Loucy (cell line): ENCODE results near the gene TRAF3.

Experiments used
- H2AFZ ChIP-seq: fragments of 200-600 bp; sonication (generic); 2 replicates; pipeline ENCODE4 v1.6.0; 2016; ENCODE audit warnings: antibody characterized with exemption, mild to moderate bottlenecking, low read length, moderate library complexity
- H3F3A ChIP-seq: fragments of 200-600 bp; 2 replicates; pipeline ENCODE4 v1.6.0; 2016; ENCODE audit warnings: antibody characterized with exemption, low read depth, mild to moderate bottlenecking
- H3K27me3 ChIP-seq: fragments of 200-600 bp; sonication (generic); 2 replicates; pipeline ENCODE4 v1.6.1; 2014; ENCODE audit warnings: low read length, mild to moderate bottlenecking; ENCODE audit not compliant: insufficient read depth, poor library complexity, severe bottlenecking
- H3K36me3 ChIP-seq: fragments of 200-600 bp; sonication (generic); 2 replicates; pipeline ENCODE4 v1.6.1; 2016; ENCODE audit warnings: low read length; ENCODE audit not compliant: insufficient read depth
- H3K4me1 ChIP-seq: fragments of 200-600 bp; sonication (generic); 2 replicates; pipeline ENCODE4 v1.5.1; 2014; ENCODE audit warnings: low read length, mild to moderate bottlenecking; ENCODE audit not compliant: insufficient read depth, poor library complexity, severe bottlenecking
- H3K4me2 ChIP-seq: fragments of 200-600 bp; sonication (generic); 2 replicates; pipeline ENCODE4 v1.6.0; 2014; ENCODE audit warnings: antibody characterized with exemption, low read length, low read depth, mild to moderate bottlenecking; ENCODE audit not compliant: poor library complexity, severe bottlenecking
- H3K4me3 ChIP-seq: fragments of 200-600 bp; sonication (generic); 2 replicates; pipeline ENCODE4 v1.5.1; 2014; ENCODE audit warnings: low read length, mild to moderate bottlenecking, mixed read lengths; ENCODE audit not compliant: poor library complexity, severe bottlenecking
- H3K79me2 ChIP-seq: fragments of 200-600 bp; sonication (generic); 2 replicates; pipeline ENCODE4 v1.6.1; 2014; ENCODE audit warnings: low read length; ENCODE audit not compliant: insufficient read depth
- H3K9ac ChIP-seq: fragments of 200-600 bp; sonication (generic); 2 replicates; pipeline ENCODE4 v1.6.0; 2014; ENCODE audit warnings: mild to moderate bottlenecking, low read depth, low read length, moderate library complexity; ENCODE audit not compliant: poor library complexity, severe bottlenecking
- H3K9me2 ChIP-seq: fragments of 200-600 bp; sonication (generic); replicated peaks from 2 replicates; pipeline ENCODE4 v1.6.1; 2016; ENCODE audit warnings: low read depth, low read length, mixed read lengths
- H3K9me3 ChIP-seq: fragments of 200-600 bp; sonication (generic); 2 replicates; pipeline ENCODE4 v1.6.1; 2014; ENCODE audit warnings: mild to moderate bottlenecking, antibody characterized with exemption, low read length, low read depth; ENCODE audit not compliant: insufficient read depth
- H4K20me1 ChIP-seq: fragments of 200-600 bp; sonication (generic); 2 replicates; pipeline ENCODE4 v1.6.0; 2014; ENCODE audit warnings: antibody characterized with exemption, low read length, mild to moderate bottlenecking; ENCODE audit not compliant: insufficient read depth, poor library complexity, severe bottlenecking
- EZH2phosphoT487 ChIP-seq: fragments of 200-600 bp; IDR thresholded peaks from 2 replicates; pipeline ENCODE4 v1.6.1; 2018; ENCODE audit warnings: antibody characterized with exemption, mild to moderate bottlenecking, moderate library complexity, borderline replicate concordance
- TF ChIP-seq, protein P1 (sequence below): fragments of 200-600 bp; sonication (generic); conservative IDR thresholded peaks from 2 replicates; pipeline ENCODE4 v1.5.1; 2014; ENCODE audit warnings: mild to moderate bottlenecking, antibody characterized with exemption, low read length

The TRAF3 gene

DNA sequence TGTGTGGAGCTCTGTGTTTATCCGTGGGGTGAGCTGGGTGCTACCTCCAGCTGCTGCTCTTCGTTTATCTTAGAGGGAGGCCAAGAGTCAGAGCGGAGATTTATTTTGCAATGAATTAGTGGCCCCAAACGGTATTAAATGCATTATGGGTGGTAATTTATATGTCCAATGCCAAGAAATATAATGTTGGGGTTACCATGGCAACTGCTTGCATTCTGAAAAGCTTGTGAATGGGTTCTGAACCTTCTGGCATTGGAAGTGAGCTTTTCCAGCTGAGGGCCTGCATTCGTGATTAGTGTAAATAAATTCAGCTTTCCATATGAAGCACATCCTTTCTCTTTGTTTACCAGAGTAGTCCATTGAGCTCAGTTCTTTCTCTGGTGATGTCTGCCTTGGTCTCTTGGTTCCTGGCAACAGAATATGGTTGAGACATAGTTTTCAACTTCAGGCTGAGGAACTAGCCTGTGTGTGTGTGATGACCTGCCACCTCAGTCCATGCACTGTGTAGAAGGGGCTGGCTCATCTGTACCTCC is 51.8 kb downstream of the TRAF3 start:
- Histone ChIP-seq H3K36me3 (peaks cover 6% of the 10 kb centered on the region; the same call in 1 of the 2 replicates), H3K79me2 (peaks cover 35% of the 10 kb centered on the region)
- TF ChIP-seq, protein P1, sequence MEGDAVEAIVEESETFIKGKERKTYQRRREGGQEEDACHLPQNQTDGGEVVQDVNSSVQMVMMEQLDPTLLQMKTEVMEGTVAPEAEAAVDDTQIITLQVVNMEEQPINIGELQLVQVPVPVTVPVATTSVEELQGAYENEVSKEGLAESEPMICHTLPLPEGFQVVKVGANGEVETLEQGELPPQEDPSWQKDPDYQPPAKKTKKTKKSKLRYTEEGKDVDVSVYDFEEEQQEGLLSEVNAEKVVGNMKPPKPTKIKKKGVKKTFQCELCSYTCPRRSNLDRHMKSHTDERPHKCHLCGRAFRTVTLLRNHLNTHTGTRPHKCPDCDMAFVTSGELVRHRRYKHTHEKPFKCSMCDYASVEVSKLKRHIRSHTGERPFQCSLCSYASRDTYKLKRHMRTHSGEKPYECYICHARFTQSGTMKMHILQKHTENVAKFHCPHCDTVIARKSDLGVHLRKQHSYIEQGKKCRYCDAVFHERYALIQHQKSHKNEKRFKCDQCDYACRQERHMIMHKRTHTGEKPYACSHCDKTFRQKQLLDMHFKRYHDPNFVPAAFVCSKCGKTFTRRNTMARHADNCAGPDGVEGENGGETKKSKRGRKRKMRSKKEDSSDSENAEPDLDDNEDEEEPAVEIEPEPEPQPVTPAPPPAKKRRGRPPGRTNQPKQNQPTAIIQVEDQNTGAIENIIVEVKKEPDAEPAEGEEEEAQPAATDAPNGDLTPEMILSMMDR = no peak
- TF ChIP-seq EZH2phosphoT487 = no peak

DNA sequence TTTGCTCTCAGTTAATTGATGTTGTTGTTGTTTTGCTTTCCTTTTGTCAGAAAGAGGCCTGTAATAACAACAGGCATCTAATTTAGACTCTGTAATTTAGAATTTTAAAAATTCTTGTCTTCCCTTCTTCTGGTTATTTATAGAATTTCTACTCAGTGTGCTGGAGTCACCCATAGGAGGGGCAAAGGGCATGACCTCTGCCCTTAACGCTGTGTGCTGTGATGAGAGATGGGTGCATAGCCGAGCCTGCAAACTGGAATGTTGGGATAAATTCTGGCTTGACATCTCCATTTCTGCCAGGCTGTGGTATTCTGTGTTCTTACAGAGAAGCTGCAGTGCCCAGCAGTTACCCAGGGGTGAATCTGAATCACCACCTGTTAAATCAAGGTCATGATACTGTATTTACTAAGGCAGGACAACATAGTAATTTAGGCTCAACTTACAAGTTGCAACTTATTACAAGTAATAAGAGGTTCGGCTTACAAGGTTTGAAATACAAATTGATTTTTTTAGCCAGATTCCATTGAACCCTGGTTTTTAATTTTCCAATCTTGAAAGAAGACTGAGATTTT is 53.3 kb downstream of the TRAF3 start:
- peaks cover 23% of the 10 kb centered on the region for H3K79me2 ChIP-seq
- H3K9me2 ChIP-seq = no peaks in the 10 kb centered on the region

More for the DNA sequence above, 51.8 kb downstream of the TRAF3 start:
- Histone ChIP-seq H3K9me2 (no peaks in the 10 kb centered on the region), H3F3A (no peaks in the 10 kb centered on the region), H3K4me1 (no peaks in the 10 kb centered on the region), H3K9me3 (no peaks in the 10 kb centered on the region), H3K27me3 (no peaks in the 10 kb centered on the region), H3K9ac (no peak overlapping the region), H3K4me3 (no peak overlapping the region), H4K20me1 (peaks cover 5% of the 10 kb centered on the region), H3K4me2 (no peak overlapping the region), H2AFZ (no peak overlapping the region)

DNA sequence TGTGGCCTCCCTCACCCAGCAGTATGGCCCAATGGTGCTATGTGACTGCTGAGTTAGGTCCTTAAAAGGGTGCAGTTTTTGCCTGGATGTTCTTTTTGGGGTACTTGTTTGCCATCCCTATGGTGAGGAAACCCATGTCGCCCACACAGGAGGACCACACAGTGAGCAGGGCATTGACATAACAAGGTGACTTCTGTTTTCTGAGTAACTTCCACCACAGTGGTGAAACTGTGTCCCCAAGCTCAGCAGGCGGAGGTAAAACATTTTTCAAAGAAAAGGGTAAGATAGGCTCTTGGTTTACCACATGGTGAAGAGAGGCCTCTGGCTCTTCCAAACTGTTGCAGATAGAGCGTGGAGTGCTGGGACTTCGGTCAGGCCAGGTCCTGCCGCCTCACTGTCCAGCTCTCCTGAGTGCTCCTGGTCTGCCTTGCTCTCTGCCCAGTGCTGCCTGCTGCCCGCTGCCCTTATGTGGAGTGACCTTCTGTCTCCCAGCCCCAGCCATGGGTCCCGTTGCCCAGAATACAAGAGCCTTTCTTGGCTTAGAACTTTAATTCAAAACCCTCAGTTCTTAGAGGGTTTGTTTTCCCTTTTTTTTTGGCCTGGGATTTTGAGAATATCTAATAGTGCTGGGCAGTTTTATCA is 54.0 kb downstream of the TRAF3 start:
- Histone ChIP-seq H3K4me1 (no peaks in the 10 kb centered on the region), H4K20me1 (no peaks in the 10 kb centered on the region), H3K9me3 (no peaks in the 10 kb centered on the region), H3K4me2 (no peak overlapping the region), H3K9me2 (no peaks in the 10 kb centered on the region), H3F3A (no peaks in the 10 kb centered on the region), H3K27me3 (no peaks in the 10 kb centered on the region), H3K9ac (no peak overlapping the region), H3K79me2 (peaks cover 18% of the 10 kb centered on the region), H2AFZ (no peak overlapping the region), H3K4me3 (no peak overlapping the region), H3K36me3 (peaks cover 6% of the 10 kb centered on the region; the same call in 1 of the 2 replicates)
- TF ChIP-seq EZH2phosphoT487 = no peak
- TF ChIP-seq, protein P1 = no peak

More for the DNA sequence above, 53.3 kb downstream of the TRAF3 start:
- H3K4me1 ChIP-seq = no peaks in the 10 kb centered on the region
- H3K27me3 ChIP-seq = no peaks in the 10 kb centered on the region
- peaks cover 6% of the 10 kb centered on the region; the same call in 1 of the 2 replicates for H3K36me3 ChIP-seq
- H4K20me1 ChIP-seq = no peaks in the 10 kb centered on the region
- H3F3A ChIP-seq = no peaks in the 10 kb centered on the region
- TF ChIP-seq EZH2phosphoT487 = no peak
- TF ChIP-seq, protein P1 = no peak
- no peaks in the 10 kb centered on the region for H3K9me3 ChIP-seq
- no peak overlapping the region for H2AFZ ChIP-seq
- no peak overlapping the region for H3K4me3 ChIP-seq
- no peak overlapping the region for H3K9ac ChIP-seq
- H3K4me2 ChIP-seq = no peak overlapping the region
